Body of pancreas (tissue), 4 donors: ENCODE results near the gene CNOT1.
"Not testable (repeated sequence)": the region's sequence is repeated elsewhere in the genome, so short reads cannot be mapped to it uniquely, and the experiment has no call there.

Source experiments
- POLR2A ChIP-seq, 3 donors: fragments of 450-650 bp; IDR thresholded peaks; one replicate each; pipeline ENCODE4 v1.6.1; 2016; ENCODE audit warnings: antibody characterized with exemption in 3 of 3, mild to moderate bottlenecking in 2 of 3
- TF ChIP-seq, protein P1 (sequence below), 7 experiments: fragments of 450-650 bp in 4 of 7; fragments of 200-600 bp in 3 of 7; sonication (generic) in 3 of 7; IDR thresholded peaks; one replicate each; pipeline ENCODE4 v1.5.1; 2016 to 2019; ENCODE audit warnings: antibody characterized with exemption in 7 of 7

GRCh38 chr16:58637021-58637420, 7.4 kb upstream of the CNOT1 start:
- TF ChIP-seq POLR2A (IDR thresholded peaks at IDR 0.05): not testable (repeated sequence)
- TF ChIP-seq, protein P1, sequence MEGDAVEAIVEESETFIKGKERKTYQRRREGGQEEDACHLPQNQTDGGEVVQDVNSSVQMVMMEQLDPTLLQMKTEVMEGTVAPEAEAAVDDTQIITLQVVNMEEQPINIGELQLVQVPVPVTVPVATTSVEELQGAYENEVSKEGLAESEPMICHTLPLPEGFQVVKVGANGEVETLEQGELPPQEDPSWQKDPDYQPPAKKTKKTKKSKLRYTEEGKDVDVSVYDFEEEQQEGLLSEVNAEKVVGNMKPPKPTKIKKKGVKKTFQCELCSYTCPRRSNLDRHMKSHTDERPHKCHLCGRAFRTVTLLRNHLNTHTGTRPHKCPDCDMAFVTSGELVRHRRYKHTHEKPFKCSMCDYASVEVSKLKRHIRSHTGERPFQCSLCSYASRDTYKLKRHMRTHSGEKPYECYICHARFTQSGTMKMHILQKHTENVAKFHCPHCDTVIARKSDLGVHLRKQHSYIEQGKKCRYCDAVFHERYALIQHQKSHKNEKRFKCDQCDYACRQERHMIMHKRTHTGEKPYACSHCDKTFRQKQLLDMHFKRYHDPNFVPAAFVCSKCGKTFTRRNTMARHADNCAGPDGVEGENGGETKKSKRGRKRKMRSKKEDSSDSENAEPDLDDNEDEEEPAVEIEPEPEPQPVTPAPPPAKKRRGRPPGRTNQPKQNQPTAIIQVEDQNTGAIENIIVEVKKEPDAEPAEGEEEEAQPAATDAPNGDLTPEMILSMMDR (IDR thresholded peaks at IDR 0.05): not testable (repeated sequence)
